ENCODE measurements around the gene GPR150. TPM values are rescaled to one million over a fixed set of nuclear protein-coding genes. Genes with fewer than 3 reads are reported as not detected.
A peak's percentile ranks its signal among the peaks of the same experiment; 100 is the strongest.

Gene GPR150
- total and polyA plus RNA-seq, 9 of the 15 experiments (the other 6 are each of a cell fraction or from before 2014, with no cell fraction given) = not detected

GRCh38 chr5:95646569-95647431 is 26.9 kb downstream of the GPR150 start, which contains the start of gene RFESD (continued):
- TF ChIP-seq ZNF398 (CRISPR knock-in tag; IDR thresholded peaks at IDR 0.05) (no peak), BHLHE40 (IDR thresholded peaks at IDR 0.05; ENCODE audit: low read length) (peak; percentile 99), BACH1 (tag; IDR thresholded peaks at IDR 0.05) (no peak), WHSC1 (IDR thresholded peaks at IDR 0.05; ENCODE audit: low read length) (no peak), JUND (IDR thresholded peaks at IDR 0.05; ENCODE audit: borderline replicate concordance, low read depth, low read length) (peak; percentile 77), JUND (tag; IDR thresholded peaks at IDR 0.05; ENCODE audit: borderline replicate concordance, low read depth, low read length) (peak; percentile 35; the same call in 1 of the 3 replicates), MAFG (tag; conservative IDR thresholded peaks at IDR 0.05) (no peak), RBBP5 (IDR thresholded peaks at IDR 0.05; ENCODE audit: borderline replicate concordance, insufficient read depth, low read length, poor library complexity, severe bottlenecking) (peak; percentile 78), ZNF764 (CRISPR knock-in tag; IDR thresholded peaks at IDR 0.05; ENCODE audit: low read depth) (no peak), SREBF2 (CRISPR knock-in tag; IDR thresholded peaks at IDR 0.05) (no peak), PRDM10 (IDR thresholded peaks at IDR 0.05; ENCODE audit: partially characterized antibody) (peak; percentile 20), KLF10 (CRISPR knock-in tag; IDR thresholded peaks at IDR 0.05) (no peak), ZSCAN29 (IDR thresholded peaks at IDR 0.05) (no peak), KDM5B (IDR thresholded peaks at IDR 0.05; ENCODE audit: insufficient replicate concordance, low read depth, low read length) (peak; percentile 56), MTA1 (IDR thresholded peaks at IDR 0.05; ENCODE audit: borderline replicate concordance) (no peak), RBFOX2 (IDR thresholded peaks at IDR 0.05; ENCODE audit: low read depth, low read length) (peak; percentile 98), ZNF24 (IDR thresholded peaks at IDR 0.05) (no peak), TRIM24 (IDR thresholded peaks at IDR 0.05) (no peak), ZNF696 (CRISPR knock-in tag; conservative IDR thresholded peaks at IDR 0.05) (no peak), GTF2F1 (IDR thresholded peaks at IDR 0.05; ENCODE audit: low read depth, low read length) (no peak), RBM22 (IDR thresholded peaks at IDR 0.05; ENCODE audit: low read depth, low read length, poor library complexity, severe bottlenecking) (no peak), MTF1 (CRISPR knock-in tag; IDR thresholded peaks at IDR 0.05; ENCODE audit: borderline replicate concordance) (no peak), HES1 (IDR thresholded peaks at IDR 0.05; ENCODE audit: low read depth) (peak; percentile 85), ELF1 (tag; IDR thresholded peaks at IDR 0.05) (peak; percentile 86)
